ENCODE measurements around the gene CHDH. TPM values are rescaled to one million over a fixed set of nuclear protein-coding genes. Genes with fewer than 3 reads are reported as not detected.

Gene CHDH
- total RNA-seq, 4 donors from 2014 or later: 4.6 to 14.9 (median 9.5) TPM

- 96 to 97% methylated on average over 1 of the region's 1 CpG for WGBS, 2 donors
- intact Hi-C loops (cut with DNase I; ENCODE audit: low total_unique reads): no loop called here
- H3K4me3 ChIP-seq (ENCODE audit: low read depth, poor library complexity, severe bottlenecking): no peak overlapping the region
- TF ChIP-seq POLR2A (IDR thresholded peaks at IDR 0.05) (no peak), CTCF (IDR thresholded peaks at IDR 0.05) (no peak)
- DNase-seq (ENCODE audit: low spot score in 2 of 2): no peak
Observed at GRCh38 chr3:53888232-53888631, 42.0 kb upstream of the CHDH start.

GRCh38 chr3:53887446-53887845, 41.2 kb upstream of the CHDH start:
- intact Hi-C loops (cut with DNase I; ENCODE audit: low total_unique reads): no loop called here
- no peak for TF ChIP-seq CTCF (IDR thresholded peaks at IDR 0.05)
- TF ChIP-seq POLR2A (IDR thresholded peaks at IDR 0.05): no peak
- H3K4me3 ChIP-seq (ENCODE audit: low read depth, poor library complexity, severe bottlenecking): no peak overlapping the region
- no peak for DNase-seq (ENCODE audit: low spot score in 2 of 2)

DNA sequence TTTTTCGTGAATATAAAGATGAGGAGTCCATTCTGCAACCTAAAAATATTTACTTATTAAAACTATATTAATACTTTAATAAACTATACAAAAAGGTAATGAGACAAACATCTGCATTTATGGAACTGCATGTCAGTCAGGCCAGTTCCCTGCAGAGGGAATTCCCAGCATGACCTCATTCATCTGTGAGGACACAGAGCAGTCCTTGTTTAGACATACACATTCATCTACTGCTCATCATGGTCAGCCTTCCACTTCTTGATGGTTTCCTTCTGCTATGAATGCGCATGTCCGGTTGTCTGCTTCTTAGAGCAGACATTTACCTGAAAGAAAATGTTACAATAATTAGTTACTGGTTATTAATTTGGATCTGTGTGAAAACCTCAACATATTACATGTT, 39.0 kb upstream of the CHDH start:
- WGBS, 2 donors: 90 to 91% methylated on average over 3 of the region's 3 CpGs
- intact Hi-C loops (cut with DNase I; ENCODE audit: low total_unique reads): no loop called here

GRCh38 chr3:53884623-53885022, 38.4 kb upstream of the CHDH start:
- TF ChIP-seq POLR2A (IDR thresholded peaks at IDR 0.05): no peak
- TF ChIP-seq CTCF (IDR thresholded peaks at IDR 0.05): no peak
- DNase-seq (ENCODE audit: low spot score in 2 of 2): no peak
- WGBS, 2 donors: 88 to 97% methylated on average over 11 of the region's 11 CpGs
- no peak overlapping the region for H3K4me3 ChIP-seq (ENCODE audit: low read depth, poor library complexity, severe bottlenecking)
- intact Hi-C loops (cut with DNase I; ENCODE audit: low total_unique reads): no loop called here

More for the DNA sequence above, 39.0 kb upstream of the CHDH start:
- no peak for TF ChIP-seq POLR2A (IDR thresholded peaks at IDR 0.05)
- no peak for TF ChIP-seq CTCF (IDR thresholded peaks at IDR 0.05)
- no peak for DNase-seq (ENCODE audit: low spot score in 2 of 2)
- H3K4me3 ChIP-seq (ENCODE audit: low read depth, poor library complexity, severe bottlenecking): no peak overlapping the region

GRCh38 chr3:53883008-53883407, 36.8 kb upstream of the CHDH start:
- intact Hi-C loops (cut with DNase I; ENCODE audit: low total_unique reads): no loop called here
- H3K4me3 ChIP-seq (ENCODE audit: low read depth, poor library complexity, severe bottlenecking): no peak overlapping the region
- WGBS, 2 donors: 83 to 87% methylated on average over 4 of the region's 4 CpGs
- TF ChIP-seq POLR2A (IDR thresholded peaks at IDR 0.05) (no peak), CTCF (IDR thresholded peaks at IDR 0.05) (no peak)
- DNase-seq (ENCODE audit: low spot score in 2 of 2): no peak
